SH-SY5Y (cell line): Measurements from ENCODE around the gene RNU6-8.

Source experiments
- GATA2 ChIP-seq: IDR thresholded peaks from 2 replicates; pipeline ENCODE4 v1.6.1; 2011; ENCODE audit warnings: mild to moderate bottlenecking, low read depth, low read length
- GATA3 ChIP-seq: IDR thresholded peaks from 2 replicates; pipeline ENCODE4 v1.6.1; 2011; ENCODE audit warnings: low read depth, mild to moderate bottlenecking, low read length, moderate library complexity

Gene RNU6-8

DNA sequence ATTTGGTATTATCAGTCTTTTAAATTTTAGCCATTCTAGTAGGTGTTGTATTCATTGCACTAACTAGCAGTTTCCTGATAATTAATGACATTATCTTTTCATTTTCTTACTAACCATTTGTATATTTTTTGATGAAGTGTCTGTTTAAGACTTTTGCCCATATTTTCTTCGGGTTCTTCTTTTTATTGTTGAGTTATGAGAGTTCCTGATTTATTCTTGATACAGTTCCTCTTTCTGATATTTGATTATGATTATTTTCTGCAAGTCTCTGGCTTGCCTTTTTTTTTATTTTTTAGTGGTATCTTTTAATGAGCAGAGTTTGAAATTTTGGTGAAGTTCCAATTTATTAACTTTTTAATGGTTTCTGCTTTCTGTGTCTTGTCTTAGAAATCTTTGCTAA lies 7.4 kb downstream of the RNU6-8 start:
- TF ChIP-seq GATA3 (no peak), GATA2 (no peak)

DNA sequence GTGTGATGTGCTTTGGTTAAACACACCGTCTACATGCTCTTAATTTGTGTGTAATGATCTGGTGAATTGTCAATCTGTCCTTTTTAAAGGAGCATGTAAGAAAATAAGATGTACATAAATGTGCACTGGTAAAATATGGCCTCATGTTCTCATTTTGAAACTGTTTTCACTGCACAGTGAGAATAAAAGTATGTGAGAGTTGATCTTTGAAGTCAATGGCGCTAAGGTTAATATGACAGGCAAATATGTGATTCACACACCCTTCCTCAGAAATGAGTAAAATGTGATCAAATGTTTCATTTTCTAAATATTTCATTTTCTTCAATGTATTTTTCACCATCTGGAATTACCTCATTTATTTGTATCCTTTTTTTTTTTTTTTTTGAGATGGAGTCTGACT lies 9.5 kb downstream of the RNU6-8 start:
- no peak for TF ChIP-seq GATA3
- TF ChIP-seq GATA2 = no peak

DNA sequence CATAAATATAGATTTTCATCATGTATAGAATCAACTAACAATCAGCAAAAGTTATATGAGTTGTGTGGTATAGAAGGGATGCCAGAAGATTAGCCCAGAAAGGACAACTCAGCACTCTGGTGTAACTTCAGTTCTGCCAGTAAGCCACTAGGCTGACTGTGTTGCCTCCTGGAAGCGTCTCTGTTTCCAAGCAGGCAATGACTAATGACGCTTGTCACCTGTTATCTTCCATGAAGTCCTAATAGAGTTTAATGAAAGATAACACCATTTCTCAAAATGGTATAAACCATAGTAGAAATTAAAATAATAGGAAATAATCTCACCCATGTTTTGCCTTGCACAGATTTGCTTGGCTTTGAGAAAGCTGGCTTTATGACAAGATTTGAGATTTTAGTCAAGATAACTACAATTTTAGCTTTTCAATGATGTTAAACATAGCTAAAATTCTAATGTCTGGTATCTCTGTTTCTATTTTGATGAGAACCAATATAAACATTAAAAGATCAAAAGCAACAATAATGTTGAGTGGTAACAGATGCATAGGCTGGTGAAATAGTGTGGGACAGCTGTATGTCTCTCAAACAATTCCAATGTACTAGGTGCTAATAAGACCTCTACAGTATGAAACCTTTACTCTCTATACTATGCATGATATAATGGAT lies 10.2 kb downstream of the RNU6-8 start:
- peak; percentile 72 for TF ChIP-seq GATA2
- TF ChIP-seq GATA3 = peak; percentile 79

DNA sequence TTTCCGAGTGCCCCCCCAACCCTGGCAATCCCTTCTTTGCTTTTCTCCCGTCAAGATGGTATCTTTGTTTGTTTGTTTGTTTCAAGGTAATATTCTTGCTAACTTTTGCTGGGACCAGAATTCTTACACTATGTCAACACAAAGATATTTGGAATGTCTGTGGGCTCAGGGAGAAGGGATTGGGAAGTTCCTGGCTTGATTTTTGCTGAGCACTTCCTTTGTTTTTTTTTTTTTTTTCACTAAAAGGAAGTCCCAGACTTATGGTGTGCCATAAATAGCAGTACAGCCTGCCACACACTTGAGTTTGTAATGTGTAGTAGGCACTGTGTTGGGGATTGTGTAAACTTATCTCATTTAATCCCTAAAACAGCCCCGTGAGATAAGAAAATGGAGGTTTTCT lies 12.4 kb downstream of the RNU6-8 start:
- TF ChIP-seq GATA2 (no peak), GATA3 (no peak)

DNA sequence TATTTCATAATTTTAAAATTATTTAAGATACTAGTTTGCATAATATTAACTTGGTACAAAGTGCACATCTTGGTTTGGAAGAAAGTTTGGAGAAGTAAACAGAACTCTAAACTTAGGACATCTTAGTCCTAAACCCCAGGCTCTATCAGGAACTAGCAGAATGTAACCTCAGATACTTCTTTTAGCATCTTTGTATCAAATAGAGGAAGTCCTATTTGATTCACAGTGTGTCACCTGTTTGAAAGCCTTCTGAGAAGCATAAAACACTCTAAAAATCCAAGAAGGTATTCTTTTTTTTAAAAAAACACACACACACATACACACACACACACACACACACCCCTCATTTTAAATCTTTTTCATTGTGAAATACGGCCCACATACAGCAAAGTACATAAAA lies 13.3 kb downstream of the RNU6-8 start:
- TF ChIP-seq GATA3 (no peak), GATA2 (no peak)

DNA sequence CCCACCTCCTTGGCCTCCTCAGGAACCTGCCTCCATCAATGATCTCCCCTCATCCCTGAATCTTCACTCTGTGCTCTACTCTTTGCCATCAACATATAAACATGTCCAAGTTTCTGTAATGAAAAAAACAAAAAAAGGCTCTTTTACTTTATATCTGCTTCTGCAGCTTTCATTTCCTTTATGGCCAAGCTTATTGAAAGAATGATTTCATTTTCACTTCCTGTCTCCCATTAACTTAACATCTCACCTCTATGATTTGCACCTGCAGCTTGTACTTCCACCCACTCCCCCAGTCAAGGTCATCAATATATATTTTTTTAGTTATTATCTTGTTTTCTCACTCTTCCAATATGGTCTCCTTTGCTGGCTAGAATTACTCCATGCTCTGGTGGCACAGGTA lies 16.8 kb downstream of the RNU6-8 start:
- TF ChIP-seq GATA3 (no peak), GATA2 (no peak)

DNA sequence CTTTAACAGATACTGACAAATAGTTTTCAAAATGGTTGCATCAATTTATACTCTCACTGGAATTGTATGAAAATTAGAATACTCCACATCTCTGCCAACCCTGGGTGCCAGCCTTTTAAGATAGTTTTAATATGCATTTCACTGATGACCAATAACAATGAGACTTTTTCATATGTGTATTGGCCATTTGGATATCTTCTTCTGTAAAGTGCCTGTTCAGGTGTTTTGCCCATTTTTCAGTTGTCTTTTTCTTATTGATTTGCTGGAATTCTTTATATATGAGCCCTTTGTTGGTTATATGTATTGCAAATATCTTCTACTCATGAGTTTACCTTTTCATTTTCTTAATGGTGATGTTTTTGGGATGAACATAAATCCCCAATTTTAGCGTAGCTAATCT lies 18.0 kb downstream of the RNU6-8 start:
- TF ChIP-seq GATA3 = no peak
- TF ChIP-seq GATA2 = no peak

DNA sequence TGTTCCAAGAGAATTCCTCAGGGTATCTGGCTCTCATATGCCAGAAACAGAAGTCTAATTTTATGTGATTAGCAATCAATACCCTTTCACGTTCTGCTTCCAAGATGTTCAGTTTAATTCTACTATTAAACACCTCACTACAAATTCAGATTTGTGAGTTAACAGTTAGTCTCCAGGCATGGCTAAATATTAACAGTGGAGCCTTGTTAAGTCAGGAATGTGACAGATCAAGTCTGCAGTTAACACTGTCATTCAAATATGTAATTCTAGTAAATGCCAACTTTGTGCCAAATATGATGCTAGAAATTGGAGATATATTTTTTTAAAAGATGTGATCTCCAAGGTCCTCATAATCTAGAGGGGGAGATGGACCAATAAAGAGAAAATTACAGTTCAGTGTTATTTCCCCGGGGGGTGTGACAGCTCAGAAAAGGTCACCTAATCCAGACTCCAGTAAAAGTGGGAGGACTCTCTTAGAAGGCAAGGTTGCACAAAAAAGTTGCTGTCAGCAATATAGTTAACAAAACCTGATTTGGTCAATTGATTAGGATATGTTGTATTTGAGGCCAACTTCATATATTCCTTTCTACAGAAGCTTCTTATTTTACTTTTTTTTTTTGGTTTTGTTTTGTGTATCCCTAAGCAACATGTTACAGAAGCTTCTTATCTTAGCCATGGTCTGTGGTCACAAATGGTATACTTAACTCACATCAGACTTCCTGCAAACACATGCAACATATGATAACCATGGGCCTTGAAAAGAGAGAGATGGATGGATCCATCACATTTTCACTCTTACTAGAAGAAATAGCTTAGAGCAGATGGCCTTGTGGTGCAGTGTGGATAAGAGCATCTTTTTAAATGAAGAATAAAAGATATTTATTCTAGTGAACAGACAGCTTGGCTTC lies 19.7 kb downstream of the RNU6-8 start:
- TF ChIP-seq GATA3 (no peak), GATA2 (no peak)

DNA sequence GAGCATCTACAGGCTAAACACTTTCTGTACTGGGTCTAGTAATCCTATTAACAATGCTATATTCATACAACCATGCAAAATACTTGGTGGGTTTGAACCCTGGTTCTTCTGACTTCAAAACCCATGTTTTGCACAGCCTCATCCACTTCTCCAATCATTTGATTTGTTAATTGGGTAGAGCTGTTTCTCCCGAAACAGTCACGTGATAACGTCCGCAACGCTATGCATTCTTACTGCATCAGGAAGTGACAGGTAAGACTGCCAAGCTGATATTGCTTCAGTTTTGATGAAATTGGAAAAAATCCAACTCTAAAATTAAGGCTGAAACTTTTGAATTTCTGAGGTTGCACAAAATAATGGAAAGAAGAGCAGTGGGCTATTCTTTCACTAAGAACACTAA lies 31.6 kb downstream of the RNU6-8 start:
- TF ChIP-seq GATA2 = no peak

DNA sequence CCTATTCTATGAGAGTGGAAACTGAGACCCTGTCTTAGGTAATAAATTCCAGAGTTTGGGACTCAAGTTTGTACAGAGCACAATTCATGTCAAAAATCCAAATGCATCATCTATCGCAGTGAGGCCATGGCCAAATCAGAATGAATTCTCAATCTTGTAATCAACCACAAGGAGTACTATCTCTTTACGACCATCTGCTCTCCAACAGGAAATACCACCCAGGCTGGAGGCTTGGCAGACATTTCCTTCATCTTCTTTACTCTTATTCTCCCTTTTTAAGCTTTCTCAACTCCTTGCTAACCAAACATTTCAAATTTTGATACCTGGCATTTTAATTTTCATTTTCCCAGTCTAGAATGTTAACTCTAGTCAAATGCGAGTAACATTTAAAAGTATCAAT lies 33.9 kb downstream of the RNU6-8 start:
- TF ChIP-seq GATA2 (no peak), GATA3 (no peak)

DNA sequence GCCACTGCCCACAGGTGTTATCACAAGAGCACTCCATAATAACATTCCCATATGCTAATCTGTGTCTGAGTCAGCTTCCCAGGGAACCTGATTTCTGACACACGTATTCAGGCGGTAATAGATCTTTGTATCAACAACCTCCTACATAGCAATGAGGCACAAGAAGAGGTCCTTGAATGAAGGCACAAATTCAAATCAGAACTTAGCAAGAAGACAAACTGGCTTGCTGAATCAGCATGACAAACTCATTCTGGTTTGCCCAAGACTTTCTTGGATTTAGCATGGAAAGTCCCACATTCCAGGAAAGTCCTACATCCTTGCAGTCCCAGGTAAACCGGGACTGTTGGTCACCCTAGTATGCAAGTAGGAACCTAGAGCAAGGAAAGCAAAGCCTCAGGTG lies 35.2 kb downstream of the RNU6-8 start:
- TF ChIP-seq GATA3 (no peak), GATA2 (no peak)

DNA sequence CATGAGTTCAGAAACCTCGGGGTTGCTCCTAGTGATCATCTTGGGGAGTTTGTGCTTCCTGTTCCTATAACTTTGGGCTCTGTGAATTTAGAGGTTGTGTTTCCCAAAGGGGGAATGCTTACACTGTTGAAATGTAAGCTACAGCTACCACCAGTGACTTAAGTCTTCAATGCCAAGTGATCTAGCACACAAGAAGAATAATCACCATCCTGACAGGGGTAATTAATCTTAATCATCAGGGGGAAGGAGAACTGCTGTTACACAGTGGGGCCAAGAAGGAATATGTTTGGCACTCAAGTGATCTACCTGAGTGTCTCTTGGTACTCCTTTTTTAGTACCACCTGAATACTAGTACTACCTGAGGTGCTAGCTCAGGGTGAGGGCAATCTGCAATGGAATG lies 36.1 kb downstream of the RNU6-8 start:
- TF ChIP-seq GATA2 (no peak), GATA3 (no peak)

DNA sequence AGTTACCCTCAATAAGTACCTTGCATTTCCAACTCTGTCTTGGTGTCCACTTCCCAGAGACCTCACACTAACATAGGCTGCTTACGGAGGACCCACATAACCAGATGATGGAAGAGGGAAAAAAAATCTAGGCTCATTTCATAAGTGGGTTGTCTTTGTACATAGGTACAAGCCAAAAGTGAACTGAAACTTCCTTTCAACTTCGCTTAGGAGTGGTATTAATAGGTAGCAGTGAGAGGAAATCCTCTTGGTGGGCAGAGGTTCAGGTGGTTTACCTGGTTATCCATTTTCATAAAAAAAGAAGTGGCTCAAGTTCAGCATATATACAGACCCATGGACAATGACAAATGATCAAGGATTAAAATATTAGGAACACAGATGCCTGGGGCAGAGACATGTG lies 37.0 kb downstream of the RNU6-8 start:
- TF ChIP-seq GATA3 = no peak
- no peak for TF ChIP-seq GATA2
